Measurements from ENCODE around the gene RNF19B. TPM values are rescaled to one million over a fixed set of nuclear protein-coding genes. Genes with fewer than 3 reads are reported as not detected.
"Not testable (repeated sequence)": the region's sequence is repeated elsewhere in the genome, so short reads cannot be mapped to it uniquely, and the experiment has no call there.

RNF19B gene
- total RNA-seq, 1 donor from 2014 or later: 33.3 TPM

- DNase-seq (ENCODE audit: low spot score) (no peak), ATAC-seq (no peak)
- intact Hi-C loops (cut with DNase I): no loop called here
Measured at GRCh38 chr1:32917521-32917920, 47.1 kb downstream of the RNF19B start.

- ATAC-seq (no peak), DNase-seq (ENCODE audit: low spot score) (no peak)
- intact Hi-C loops (cut with DNase I): no loop called here
Measured at GRCh38 chr1:32915766-32916706, 48.6 kb downstream of the RNF19B start.

GRCh38 chr1:32910319-32910718 is 54.3 kb downstream of the RNF19B start:
- no peak for ATAC-seq
- no peak for DNase-seq (ENCODE audit: low spot score)
- intact Hi-C loops (cut with DNase I): no loop called here

GRCh38 chr1:32907435-32907834 is 57.2 kb downstream of the RNF19B start:
- intact Hi-C loops (cut with DNase I): no loop called here
- DNase-seq (ENCODE audit: low spot score) (no peak), ATAC-seq (no peak)

- intact Hi-C loops (cut with DNase I): no loop called here
- no peak for ATAC-seq
- no peak for DNase-seq (ENCODE audit: low spot score)
Measured at GRCh38 chr1:32906654-32907053, 58.0 kb downstream of the RNF19B start.

GRCh38 chr1:32905588-32905987 is 59.0 kb downstream of the RNF19B start:
- ATAC-seq; DNase-seq (ENCODE audit: low spot score); intact Hi-C loops (cut with DNase I): not testable (repeated sequence)

- DNase-seq (ENCODE audit: low spot score) (no peak), ATAC-seq (no peak)
- intact Hi-C loops (cut with DNase I): no loop called here
Measured at GRCh38 chr1:32904797-32905196, 59.8 kb downstream of the RNF19B start.

- intact Hi-C loops (cut with DNase I): no loop called here
- ATAC-seq (no peak), DNase-seq (ENCODE audit: low spot score) (no peak)
Measured at GRCh38 chr1:32903991-32904785, 60.4 kb downstream of the RNF19B start.

GRCh38 chr1:32902535-32902920 is 62.1 kb downstream of the RNF19B start:
- intact Hi-C loops (cut with DNase I): no loop called here
- no peak for DNase-seq (ENCODE audit: low spot score)

GRCh38 chr1:32901823-32902534 is 62.6 kb downstream of the RNF19B start:
- DNase-seq (ENCODE audit: low spot score) (no peak), ATAC-seq (no peak)
- intact Hi-C loops (cut with DNase I): no loop called here

More at GRCh38 chr1:32902535-32902920, 62.1 kb downstream of the RNF19B start:
- ATAC-seq: no peak

- peak; percentile 74 for ATAC-seq
- DNase-seq (ENCODE audit: low spot score): peak; percentile 80
- intact Hi-C loops (cut with DNase I): no loop called here
Measured at GRCh38 chr1:32900956-32901822, 63.4 kb downstream of the RNF19B start, which contains the start of gene TMEM54. TSS of gene TMEM54 (minus strand) at chr1:32901389. CDS start at chr1:32901238, 151 bp downstream.

GRCh38 chr1:32900371-32900955 is 64.1 kb downstream of the RNF19B start:
- DNase-seq (ENCODE audit: low spot score) (no peak), ATAC-seq (peak; percentile 9)
- intact Hi-C loops (cut with DNase I): no loop called here

- ATAC-seq (no peak), DNase-seq (ENCODE audit: low spot score) (no peak)
- intact Hi-C loops (cut with DNase I): no loop called here
Measured at GRCh38 chr1:32899586-32900296, 64.9 kb downstream of the RNF19B start.

- intact Hi-C loops (cut with DNase I): no loop called here
- DNase-seq (ENCODE audit: low spot score): no peak
- no peak for ATAC-seq
Measured at GRCh38 chr1:32898958-32899357, 65.7 kb downstream of the RNF19B start.

- intact Hi-C loops (cut with DNase I): no loop called here
- no peak for ATAC-seq
- no peak for DNase-seq (ENCODE audit: low spot score)
Measured at GRCh38 chr1:32898056-32898455, 66.6 kb downstream of the RNF19B start.

- DNase-seq (ENCODE audit: low spot score) (no peak), ATAC-seq (no peak)
- intact Hi-C loops (cut with DNase I): no loop called here
Measured at GRCh38 chr1:32897082-32898049, 67.2 kb downstream of the RNF19B start.
